DOHH2 (cell line): ENCODE data around the gene TP53I13.

Source experiments
- CTCF ChIP-seq: fragments of 200-600 bp; sonication (generic); IDR thresholded peaks from one replicate; pipeline ENCODE4 v1.5.1; 2014; ENCODE audit warnings: antibody characterized with exemption, mild to moderate bottlenecking, low read depth, low read length; ENCODE audit not compliant: poor library complexity, severe bottlenecking
- EZH2phosphoT487 ChIP-seq: fragments of 200-600 bp; sonication (generic); IDR thresholded peaks from 2 replicates; pipeline ENCODE4 v1.6.1; 2017; ENCODE audit warnings: borderline replicate concordance, mild to moderate bottlenecking, antibody characterized with exemption, low read length, moderate library complexity, mixed read lengths

- TF ChIP-seq CTCF (no peak), EZH2phosphoT487 (no peak)
Observed at GRCh38 chr17:29588017-29588561, 19.6 kb downstream of the TP53I13 start.
